ENCODE data around the gene LANCL3.
"Not testable (repeated sequence)": the region's sequence is repeated elsewhere in the genome, so short reads cannot be mapped to it uniquely, and the experiment has no call there.

Gene LANCL3

DNA sequence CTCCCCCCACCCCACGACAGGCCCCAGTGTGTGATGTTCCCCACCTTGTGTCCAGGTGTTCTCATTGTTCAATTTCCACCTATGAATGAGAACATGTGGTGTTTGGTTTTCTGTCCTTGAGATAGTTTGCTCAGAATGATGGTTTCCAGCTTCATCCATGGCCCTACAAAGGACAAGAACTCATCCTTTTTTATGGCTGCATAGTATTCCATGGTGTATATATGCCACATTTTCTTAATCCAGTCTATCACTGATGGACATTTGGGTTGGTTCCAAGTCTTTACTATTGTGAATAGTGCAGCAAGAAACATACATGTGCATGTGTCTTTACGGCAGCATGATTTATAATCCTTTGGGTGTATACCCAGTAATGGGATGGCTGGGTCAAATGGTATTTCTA lies 79.4 kb downstream of the LANCL3 start:
- H3K4me1 ChIP-seq (ENCODE audit: control insufficient read depth, insufficient read depth, low read length, poor library complexity, severe bottlenecking); H3K36me3 ChIP-seq (ENCODE audit: control insufficient read depth, insufficient read depth, low read length); H3K27me3 ChIP-seq (replicated peaks; ENCODE audit: control insufficient read depth, insufficient read depth, low read length, poor library complexity, severe bottlenecking); H3K4me3 ChIP-seq (ENCODE audit: insufficient read depth, low read depth, low read length, poor library complexity, severe bottlenecking); H3K9me3 ChIP-seq (ENCODE audit: control insufficient read depth, low read length); DNase-seq; H3K27ac ChIP-seq (ENCODE audit: insufficient read depth, low read length, poor library complexity, severe bottlenecking): not testable (repeated sequence)

GRCh38 chrX:37651921-37652452 lies 80.5 kb downstream of the LANCL3 start:
- peaks cover 3% of the 10 kb centered on the region for H3K27me3 ChIP-seq (replicated peaks; ENCODE audit: control insufficient read depth, insufficient read depth, low read length, poor library complexity, severe bottlenecking)
- H3K4me3 ChIP-seq (ENCODE audit: insufficient read depth, low read depth, low read length, poor library complexity, severe bottlenecking) = no peak overlapping the region
- no peaks in the 10 kb centered on the region for H3K4me1 ChIP-seq (ENCODE audit: control insufficient read depth, insufficient read depth, low read length, poor library complexity, severe bottlenecking)
- no peaks in the 10 kb centered on the region for H3K36me3 ChIP-seq (ENCODE audit: control insufficient read depth, insufficient read depth, low read length)
- DNase-seq = no peak
- H3K9me3 ChIP-seq (ENCODE audit: control insufficient read depth, low read length) = no peaks in the 10 kb centered on the region
- H3K27ac ChIP-seq (ENCODE audit: insufficient read depth, low read length, poor library complexity, severe bottlenecking) = no peak overlapping the region

DNA sequence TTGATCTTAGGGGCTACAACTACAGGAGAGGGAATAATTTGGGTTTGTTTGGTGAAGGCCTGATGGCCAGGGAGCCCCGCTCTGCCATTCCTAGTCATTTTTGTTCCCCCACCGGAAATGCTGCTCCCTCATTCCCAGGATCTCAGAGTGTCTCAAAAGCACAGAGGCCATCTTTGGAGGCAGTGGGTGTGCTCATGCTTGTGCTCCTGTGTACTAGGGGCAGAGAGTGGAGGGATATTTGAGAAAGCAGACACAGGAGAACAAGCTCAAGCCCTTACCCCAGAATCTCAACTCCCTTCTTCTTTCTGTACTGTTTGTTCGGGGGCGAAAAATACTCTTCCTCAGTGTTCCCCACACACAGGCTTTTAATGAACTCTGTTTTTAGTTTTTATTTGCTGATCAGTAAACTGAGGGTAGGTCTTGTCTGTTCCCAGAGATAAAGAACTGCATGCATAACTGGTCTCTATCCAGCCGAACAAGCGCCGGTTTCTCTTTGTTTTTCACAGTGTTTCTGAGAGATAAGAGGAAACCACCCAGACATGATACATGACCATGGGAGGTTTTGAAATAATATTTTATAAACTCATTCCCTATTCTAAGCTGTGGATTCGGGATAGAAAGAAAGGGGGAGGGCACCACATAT lies 81.2 kb downstream of the LANCL3 start:
- H3K36me3 ChIP-seq (ENCODE audit: control insufficient read depth, insufficient read depth, low read length) = no peaks in the 10 kb centered on the region
- H3K27ac ChIP-seq (ENCODE audit: insufficient read depth, low read length, poor library complexity, severe bottlenecking) = no peak overlapping the region
- H3K4me3 ChIP-seq (ENCODE audit: insufficient read depth, low read depth, low read length, poor library complexity, severe bottlenecking) = no peak overlapping the region
- H3K9me3 ChIP-seq (ENCODE audit: control insufficient read depth, low read length) = no peaks in the 10 kb centered on the region
- H3K27me3 ChIP-seq (replicated peaks; ENCODE audit: control insufficient read depth, insufficient read depth, low read length, poor library complexity, severe bottlenecking) = peaks cover 3% of the 10 kb centered on the region
- no peaks in the 10 kb centered on the region for H3K4me1 ChIP-seq (ENCODE audit: control insufficient read depth, insufficient read depth, low read length, poor library complexity, severe bottlenecking)
- DNase-seq = no peak

GRCh38 chrX:37653397-37654085 lies 82.1 kb downstream of the LANCL3 start:
- H3K4me3 ChIP-seq (ENCODE audit: insufficient read depth, low read depth, low read length, poor library complexity, severe bottlenecking) = no peak overlapping the region
- no peak overlapping the region for H3K27ac ChIP-seq (ENCODE audit: insufficient read depth, low read length, poor library complexity, severe bottlenecking)
- no peaks in the 10 kb centered on the region for H3K4me1 ChIP-seq (ENCODE audit: control insufficient read depth, insufficient read depth, low read length, poor library complexity, severe bottlenecking)

DNA sequence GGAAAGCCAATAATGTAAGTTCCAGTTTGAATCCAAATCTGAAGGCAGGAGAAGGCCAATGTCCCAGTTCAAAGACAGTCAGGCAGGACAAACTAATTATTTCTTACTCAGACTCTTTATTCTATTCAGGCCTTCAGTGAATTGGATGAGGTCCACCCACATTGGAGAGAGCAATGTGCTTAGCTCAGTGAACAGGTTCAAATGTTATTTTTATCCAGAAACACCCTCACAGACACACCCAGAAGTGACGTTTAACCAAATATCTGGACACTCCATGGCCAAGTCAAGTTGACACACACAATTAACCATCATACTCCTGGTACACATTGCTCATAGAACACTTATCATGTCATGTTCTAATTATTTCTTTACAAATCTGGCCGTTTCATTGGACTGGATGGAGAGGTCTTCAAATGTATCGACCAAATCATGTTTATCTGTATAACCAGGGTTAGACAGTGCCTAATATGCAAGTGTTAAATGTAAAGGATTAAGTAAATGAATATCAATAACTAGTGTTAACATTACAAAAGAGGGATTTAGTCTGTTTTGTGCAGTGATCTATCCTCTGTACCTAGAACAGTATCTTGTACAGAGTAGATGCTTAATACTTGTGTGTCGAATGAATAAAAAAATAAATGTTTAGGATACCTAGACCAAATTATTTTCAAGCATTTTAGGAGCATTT lies 87.0 kb downstream of the LANCL3 start:
- Histone ChIP-seq H3K4me1 (ENCODE audit: control insufficient read depth, insufficient read depth, low read length, poor library complexity, severe bottlenecking) (no peaks in the 10 kb centered on the region), H3K9me3 (ENCODE audit: control insufficient read depth, low read length) (no peaks in the 10 kb centered on the region), H3K27ac (ENCODE audit: insufficient read depth, low read length, poor library complexity, severe bottlenecking) (no peak overlapping the region), H3K27me3 (replicated peaks; ENCODE audit: control insufficient read depth, insufficient read depth, low read length, poor library complexity, severe bottlenecking) (peaks cover 3% of the 10 kb centered on the region), H3K36me3 (ENCODE audit: control insufficient read depth, insufficient read depth, low read length) (no peaks in the 10 kb centered on the region), H3K4me3 (ENCODE audit: insufficient read depth, low read depth, low read length, poor library complexity, severe bottlenecking) (no peak overlapping the region)
- no peak for DNase-seq

More at GRCh38 chrX:37653397-37654085, 82.1 kb downstream of the LANCL3 start:
- DNase-seq = no peak
- Histone ChIP-seq H3K9me3 (ENCODE audit: control insufficient read depth, low read length) (no peaks in the 10 kb centered on the region), H3K36me3 (ENCODE audit: control insufficient read depth, insufficient read depth, low read length) (no peaks in the 10 kb centered on the region), H3K27me3 (replicated peaks; ENCODE audit: control insufficient read depth, insufficient read depth, low read length, poor library complexity, severe bottlenecking) (peaks cover 3% of the 10 kb centered on the region)

GRCh38 chrX:37659047-37659446 lies 87.6 kb downstream of the LANCL3 start:
- DNase-seq = no peak
- Histone ChIP-seq H3K4me1 (ENCODE audit: control insufficient read depth, insufficient read depth, low read length, poor library complexity, severe bottlenecking) (no peaks in the 10 kb centered on the region), H3K4me3 (ENCODE audit: insufficient read depth, low read depth, low read length, poor library complexity, severe bottlenecking) (no peak overlapping the region), H3K36me3 (ENCODE audit: control insufficient read depth, insufficient read depth, low read length) (no peaks in the 10 kb centered on the region), H3K27me3 (replicated peaks; ENCODE audit: control insufficient read depth, insufficient read depth, low read length, poor library complexity, severe bottlenecking) (peaks cover 3% of the 10 kb centered on the region), H3K9me3 (ENCODE audit: control insufficient read depth, low read length) (no peaks in the 10 kb centered on the region), H3K27ac (ENCODE audit: insufficient read depth, low read length, poor library complexity, severe bottlenecking) (no peak overlapping the region)

DNA sequence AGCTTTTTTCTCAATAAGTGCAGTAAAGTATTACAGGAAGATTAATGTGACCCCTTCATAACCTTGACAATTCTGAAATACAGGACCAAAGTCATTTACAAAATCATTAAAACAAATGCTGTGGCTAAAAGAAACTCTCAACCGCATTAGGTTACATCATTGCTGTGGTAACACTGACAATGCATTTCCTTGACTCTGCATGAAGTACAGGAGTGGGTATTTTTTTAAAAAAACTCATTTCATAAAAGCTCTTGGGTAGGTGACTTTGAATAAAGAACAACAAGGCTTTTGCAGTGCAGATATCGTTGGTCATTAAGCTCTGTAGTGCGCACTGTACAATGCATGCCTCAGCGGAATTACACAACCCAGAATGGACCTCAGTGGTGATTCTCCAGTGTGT lies 90.7 kb downstream of the LANCL3 start:
- Histone ChIP-seq H3K36me3 (ENCODE audit: control insufficient read depth, insufficient read depth, low read length) (no peaks in the 10 kb centered on the region), H3K27me3 (replicated peaks; ENCODE audit: control insufficient read depth, insufficient read depth, low read length, poor library complexity, severe bottlenecking) (no peaks in the 10 kb centered on the region), H3K9me3 (ENCODE audit: control insufficient read depth, low read length) (no peaks in the 10 kb centered on the region), H3K27ac (ENCODE audit: insufficient read depth, low read length, poor library complexity, severe bottlenecking) (no peak overlapping the region), H3K4me1 (ENCODE audit: control insufficient read depth, insufficient read depth, low read length, poor library complexity, severe bottlenecking) (no peaks in the 10 kb centered on the region), H3K4me3 (ENCODE audit: insufficient read depth, low read depth, low read length, poor library complexity, severe bottlenecking) (no peak overlapping the region)
- no peak for DNase-seq

- H3K9me3 ChIP-seq (ENCODE audit: control insufficient read depth, low read length) = no peaks in the 10 kb centered on the region
- H3K36me3 ChIP-seq (ENCODE audit: control insufficient read depth, insufficient read depth, low read length) = no peaks in the 10 kb centered on the region
- no peak for DNase-seq
- no peaks in the 10 kb centered on the region for H3K4me1 ChIP-seq (ENCODE audit: control insufficient read depth, insufficient read depth, low read length, poor library complexity, severe bottlenecking)
- H3K27ac ChIP-seq (ENCODE audit: insufficient read depth, low read length, poor library complexity, severe bottlenecking) = no peak overlapping the region
- no peak overlapping the region for H3K4me3 ChIP-seq (ENCODE audit: insufficient read depth, low read depth, low read length, poor library complexity, severe bottlenecking)
- no peaks in the 10 kb centered on the region for H3K27me3 ChIP-seq (replicated peaks; ENCODE audit: control insufficient read depth, insufficient read depth, low read length, poor library complexity, severe bottlenecking)
These were observed 95.1 kb downstream of the LANCL3 start for GRCh38 chrX:37666516-37666915.

DNA sequence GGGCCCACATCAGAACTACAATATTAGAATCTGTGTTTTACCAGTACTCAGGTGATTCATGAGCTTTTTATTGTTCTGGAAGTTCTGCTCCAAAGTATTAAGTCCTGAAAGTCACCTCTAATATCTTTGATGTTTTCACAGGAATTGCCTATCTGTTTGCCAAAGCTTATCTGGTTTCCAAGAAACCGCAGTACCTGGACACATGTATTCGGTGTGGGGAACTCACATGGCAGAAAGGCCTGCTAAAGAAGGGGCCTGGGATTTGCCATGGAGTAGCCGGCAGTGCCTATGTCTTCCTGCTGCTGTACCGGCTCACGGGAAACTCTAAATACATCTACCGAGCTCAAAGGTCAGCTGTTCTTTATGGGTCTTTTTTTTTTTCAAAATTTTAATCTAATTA lies 95.7 kb downstream of the LANCL3 start:
- DNase-seq = no peak
- Histone ChIP-seq H3K27ac (ENCODE audit: insufficient read depth, low read length, poor library complexity, severe bottlenecking) (no peak overlapping the region), H3K9me3 (ENCODE audit: control insufficient read depth, low read length) (no peaks in the 10 kb centered on the region), H3K27me3 (replicated peaks; ENCODE audit: control insufficient read depth, insufficient read depth, low read length, poor library complexity, severe bottlenecking) (no peaks in the 10 kb centered on the region), H3K4me3 (ENCODE audit: insufficient read depth, low read depth, low read length, poor library complexity, severe bottlenecking) (no peak overlapping the region), H3K4me1 (ENCODE audit: control insufficient read depth, insufficient read depth, low read length, poor library complexity, severe bottlenecking) (no peaks in the 10 kb centered on the region), H3K36me3 (ENCODE audit: control insufficient read depth, insufficient read depth, low read length) (no peaks in the 10 kb centered on the region)

DNA sequence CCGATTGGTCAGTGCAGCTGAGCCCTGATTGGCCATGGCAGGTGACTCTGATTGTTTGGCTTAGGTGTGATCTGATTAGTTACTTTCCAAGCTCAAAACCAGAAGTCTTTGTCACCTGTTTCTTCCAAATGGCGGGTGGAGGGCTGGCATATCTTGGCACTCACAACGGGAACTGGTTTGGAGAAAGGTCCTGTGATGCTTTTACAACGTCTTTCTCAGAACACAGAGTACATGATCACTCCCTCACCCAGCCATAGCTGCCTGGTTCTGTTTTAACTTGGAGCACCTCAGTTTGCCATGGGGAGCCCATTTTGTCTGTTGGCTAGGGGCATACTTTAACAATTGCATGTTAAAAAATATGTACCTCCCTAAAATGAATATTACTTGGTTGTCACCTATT lies 101.1 kb downstream of the LANCL3 start:
- no peak overlapping the region for H3K27ac ChIP-seq (ENCODE audit: insufficient read depth, low read length, poor library complexity, severe bottlenecking)
- no peak overlapping the region for H3K4me3 ChIP-seq (ENCODE audit: insufficient read depth, low read depth, low read length, poor library complexity, severe bottlenecking)
- H3K4me1 ChIP-seq (ENCODE audit: control insufficient read depth, insufficient read depth, low read length, poor library complexity, severe bottlenecking) = no peaks in the 10 kb centered on the region
- H3K9me3 ChIP-seq (ENCODE audit: control insufficient read depth, low read length) = no peaks in the 10 kb centered on the region
- H3K36me3 ChIP-seq (ENCODE audit: control insufficient read depth, insufficient read depth, low read length) = no peaks in the 10 kb centered on the region
- H3K27me3 ChIP-seq (replicated peaks; ENCODE audit: control insufficient read depth, insufficient read depth, low read length, poor library complexity, severe bottlenecking) = no peaks in the 10 kb centered on the region
- DNase-seq = no peak

All from effector memory CD4-positive, alpha-beta T cell (primary cell).